ENCODE measurements around the gene GTPBP2.

DNA sequence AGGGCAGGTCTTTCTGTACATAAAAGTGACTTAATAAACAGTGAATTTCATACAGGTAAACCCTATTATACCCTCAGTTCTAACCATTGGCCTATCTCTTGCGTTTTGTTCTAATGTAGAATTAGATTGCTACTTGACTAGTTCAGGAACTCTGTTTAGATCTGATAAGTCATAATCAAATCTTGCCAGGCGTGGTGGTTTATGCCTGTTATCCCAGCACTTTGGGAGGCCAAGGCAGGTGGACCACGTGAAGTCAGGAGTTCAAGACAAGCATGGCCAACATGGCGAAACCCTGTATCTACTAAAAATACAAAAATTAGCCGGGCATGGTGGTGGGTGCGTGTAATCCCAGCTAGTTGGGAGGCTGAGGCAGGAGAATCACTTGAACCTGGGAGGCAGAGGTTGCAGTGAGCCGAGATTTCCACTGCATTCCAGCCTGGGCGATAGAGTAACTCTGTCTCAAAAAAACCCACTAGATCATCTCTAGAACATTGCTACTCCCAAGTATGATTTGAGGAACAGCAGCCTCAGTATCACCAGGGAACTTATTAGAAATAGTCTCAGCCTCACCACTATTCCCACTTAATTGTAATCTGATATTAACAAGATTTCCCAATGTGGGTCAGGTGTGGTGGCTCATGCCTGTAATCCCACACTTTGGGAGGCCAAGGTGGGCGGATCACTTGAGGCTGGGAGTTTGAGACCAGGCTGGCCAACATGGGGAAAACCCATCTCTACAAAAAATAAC, 12.2 kb downstream of the GTPBP2 start:
- TF ChIP-seq POLR2A (IDR thresholded peaks at IDR 0.05; ENCODE audit: low read length) (peak; percentile 8), GATA1 (IDR thresholded peaks at IDR 0.05; ENCODE audit: low read depth, low read length) (no peak)

Data from erythroblast (primary cell).